Activated CD4-positive, alpha-beta memory T cell treated with anti-CD3 and anti-CD28 coated beads, Interleukin-2, amount 10 ng/mL, durations not matched to agents 7 days and 5 days (primary cell): ENCODE data around the gene TAF5L. TPM values are rescaled to one million over a fixed set of nuclear protein-coding genes. Genes with fewer than 3 reads are reported as not detected.
"Not testable (repeated sequence)": the region's sequence is repeated elsewhere in the genome, so short reads cannot be mapped to it uniquely, and the experiment has no call there.

Experiments used
- CTCF ChIA-PET: fragments of 350-600 bp; sonication (Branson Sonifier 250); formaldehyde crosslinking; loops from one replicate; lab custom pipeline; 2021; ENCODE audit warnings: antibody characterized with exemption, inconsistent platforms; lab: Charles Lee
- POLR2A ChIA-PET: fragments of 350-600 bp; sonication (Branson Sonifier 250); formaldehyde crosslinking; loops from one replicate; lab custom pipeline; 2021; ENCODE audit warnings: antibody characterized with exemption; lab: Charles Lee
- DNase-seq: peaks from one replicate; pipeline ENCODE4 v3.0.0-alpha.2; 2020
- H3K27ac Mint-ChIP-seq: one replicate; pipeline ENCODE4 v1.8.0; 2021; ENCODE audit warnings: mild to moderate bottlenecking, mixed read lengths
- H3K27me3 Mint-ChIP-seq: one replicate; pipeline ENCODE4 v1.8.0; 2021; ENCODE audit warnings: mixed read lengths
- H3K36me3 Mint-ChIP-seq: one replicate; pipeline ENCODE4 v1.8.0; 2021; ENCODE audit warnings: low read depth, mixed read lengths
- H3K4me1 Mint-ChIP-seq: one replicate; pipeline ENCODE4 v1.8.0; 2021; ENCODE audit warnings: mixed read lengths
- H3K4me3 Mint-ChIP-seq: one replicate; pipeline ENCODE4 v1.8.0; 2021; ENCODE audit warnings: mild to moderate bottlenecking, mixed read lengths
- H3K9me3 Mint-ChIP-seq: one replicate; pipeline ENCODE4 v1.8.0; 2021; ENCODE audit warnings: mixed read lengths
- total RNA-seq, 2 experiments: library from RNA; stranded (reverse); gene quantifications; one replicate each; pipeline ENCODE4 v1.2.3, GENCODE V29; 2021

Gene TAF5L
- total RNA-seq, 2 experiments from 2014 or later, result 21.0 to 23.9 TPM

- peaks cover 9% of the 10 kb centered on the region for H3K4me1 Mint-ChIP-seq
- no peaks in the 10 kb centered on the region for H3K9me3 Mint-ChIP-seq
- H3K4me3 Mint-ChIP-seq, result no peak overlapping the region
- no peak overlapping the region for H3K27ac Mint-ChIP-seq
- ChIA-PET POLR2A (interaction anchor here (1.2 kb wide), 1 partner anchor 10 kb away, joined by 6 read pairs; the partner anchor contains the start of genes TAF5L and URB2), CTCF (interaction anchor here (1.5 to 2.3 kb wide), 2 partner anchors 9 to 25 kb away, joined by 6 to 7 read pairs; no protein-coding TSS in a partner anchor)
- no peaks in the 10 kb centered on the region for H3K27me3 Mint-ChIP-seq
- no peak for DNase-seq
- peaks cover 35% of the 10 kb centered on the region for H3K36me3 Mint-ChIP-seq
Observed at GRCh38 chr1:229636042-229636441, 10.1 kb upstream of the TAF5L start.

GRCh38 chr1:229631966-229632365 is 6.0 kb upstream of the TAF5L start:
- H3K27me3 Mint-ChIP-seq, result no peaks in the 10 kb centered on the region
- peaks cover 22% of the 10 kb centered on the region for H3K4me1 Mint-ChIP-seq
- no peak overlapping the region for H3K27ac Mint-ChIP-seq
- H3K4me3 Mint-ChIP-seq, result no peak overlapping the region
- no peak for DNase-seq
- H3K36me3 Mint-ChIP-seq, result peaks cover 42% of the 10 kb centered on the region
- H3K9me3 Mint-ChIP-seq, result no peaks in the 10 kb centered on the region
- CTCF ChIA-PET, result interaction anchor here (0.7 kb wide), 1 partner anchor 30 kb away, joined by 3 read pairs; no protein-coding TSS in a partner anchor
- POLR2A ChIA-PET, result interaction anchor here (1.3 kb wide), 1 partner anchor 13 kb away, joined by 4 read pairs; no protein-coding TSS in a partner anchor

- no peak for DNase-seq
- no peak overlapping the region for H3K27ac Mint-ChIP-seq
- no peaks in the 10 kb centered on the region for H3K9me3 Mint-ChIP-seq
- H3K36me3 Mint-ChIP-seq, result peaks cover 39% of the 10 kb centered on the region
- ChIA-PET POLR2A (interaction anchor here (1.3 kb wide), 1 partner anchor 12 kb away, joined by 4 read pairs; no protein-coding TSS in a partner anchor), CTCF (interaction anchor here (0.7 kb wide), 1 partner anchor 475 kb away, joined by 3 read pairs; no protein-coding TSS in a partner anchor)
- peaks cover 28% of the 10 kb centered on the region for H3K4me1 Mint-ChIP-seq
- H3K4me3 Mint-ChIP-seq, result no peak overlapping the region
- no peaks in the 10 kb centered on the region for H3K27me3 Mint-ChIP-seq
Observed at GRCh38 chr1:229631148-229631547, 5.2 kb upstream of the TAF5L start.

- H3K27me3 Mint-ChIP-seq, result no peaks in the 10 kb centered on the region
- ChIA-PET POLR2A (no interaction called here), CTCF (interaction anchor here (0.8 kb wide), 1 partner anchor 539 kb away, joined by 4 read pairs; no protein-coding TSS in a partner anchor)
- peaks cover 24% of the 10 kb centered on the region for H3K36me3 Mint-ChIP-seq
- no peak overlapping the region for H3K27ac Mint-ChIP-seq
- DNase-seq, result no peak
- no peak overlapping the region for H3K4me3 Mint-ChIP-seq
- peaks cover 36% of the 10 kb centered on the region for H3K4me1 Mint-ChIP-seq
- no peaks in the 10 kb centered on the region for H3K9me3 Mint-ChIP-seq
Observed at GRCh38 chr1:229629261-229629660, 3.3 kb upstream of the TAF5L start.

GRCh38 chr1:229627003-229627402 is 1.1 kb upstream of the TAF5L start:
- peaks cover 25% of the 10 kb centered on the region for H3K36me3 Mint-ChIP-seq
- ChIA-PET CTCF (interaction anchor here (1.0 to 3.0 kb wide), 3 partner anchors 9 to 69 kb away, joined by 3 to 17 read pairs (median 7); partner anchors contain the start of gene ABCB10), POLR2A (interaction anchor here (1.1 to 7.1 kb wide), 4 partner anchors 7 to 119 kb away, joined by 3 to 67 read pairs (median 6); partner anchors contain the start of genes ABCB10 and NUP133)
- peak overlapping the region; percentile 93 for H3K27ac Mint-ChIP-seq
- no peaks in the 10 kb centered on the region for H3K27me3 Mint-ChIP-seq
- H3K4me1 Mint-ChIP-seq, result peaks cover 50% of the 10 kb centered on the region
- no peaks in the 10 kb centered on the region for H3K9me3 Mint-ChIP-seq
- DNase-seq, result no peak
- peak overlapping the region; percentile 97 for H3K4me3 Mint-ChIP-seq

GRCh38 chr1:229625071-229625914 is 629 bp downstream of the TAF5L start:
- peaks cover 49% of the 10 kb centered on the region for H3K4me1 Mint-ChIP-seq
- no peaks in the 10 kb centered on the region for H3K9me3 Mint-ChIP-seq
- H3K4me3 Mint-ChIP-seq, result peak overlapping the region; percentile 83
- POLR2A ChIA-PET, result interaction anchor here (1.5 to 7.1 kb wide), 4 partner anchors 9 to 117 kb away, joined by 4 to 67 read pairs (median 6); partner anchors contain the start of genes ABCB10 and NUP133
- H3K27ac Mint-ChIP-seq, result peak overlapping the region; percentile 79
- DNase-seq, result peak; percentile 47
- CTCF ChIA-PET, result interaction anchor here (3.0 kb wide), 1 partner anchor 68 kb away, joined by 17 read pairs; the partner anchor contains the start of gene ABCB10
- H3K27me3 Mint-ChIP-seq, result no peaks in the 10 kb centered on the region
- peaks cover 22% of the 10 kb centered on the region for H3K36me3 Mint-ChIP-seq

GRCh38 chr1:229624521-229625070 is 1.3 kb downstream of the TAF5L start:
- POLR2A ChIA-PET, result interaction anchor here (0.7 to 7.1 kb wide), 7 partner anchors 8 to 116 kb away, joined by 3 to 67 read pairs (median 5); partner anchors contain the start of genes ABCB10 and NUP133
- H3K36me3 Mint-ChIP-seq, result peaks cover 15% of the 10 kb centered on the region

GRCh38 chr1:229623838-229624237 is 2.1 kb downstream of the TAF5L start:
- ChIA-PET POLR2A (interaction anchor here (0.7 to 7.1 kb wide), 5 partner anchors 11 to 115 kb away, joined by 3 to 67 read pairs (median 6); partner anchors contain the start of genes ABCB10 and NUP133), CTCF (interaction anchor here (0.5 to 3.0 kb wide), 3 partner anchors 64 to 78 kb away, joined by 3 to 17 read pairs (median 3); partner anchors contain the start of gene ABCB10)
- no peaks in the 10 kb centered on the region for H3K9me3 Mint-ChIP-seq
- no peaks in the 10 kb centered on the region for H3K27me3 Mint-ChIP-seq
- peaks cover 14% of the 10 kb centered on the region for H3K36me3 Mint-ChIP-seq
- DNase-seq, result no peak
- peaks cover 58% of the 10 kb centered on the region for H3K4me1 Mint-ChIP-seq
- H3K27ac Mint-ChIP-seq, result no peak overlapping the region
- peak overlapping the region; percentile 24 for H3K4me3 Mint-ChIP-seq

More at GRCh38 chr1:229624521-229625070, 1.3 kb downstream of the TAF5L start:
- Mint-ChIP-seq H3K9me3 (no peaks in the 10 kb centered on the region), H3K4me3 (peak overlapping the region; percentile 83), H3K4me1 (peaks cover 51% of the 10 kb centered on the region), H3K27me3 (no peaks in the 10 kb centered on the region), H3K27ac (peak overlapping the region; percentile 79)
- no peak for DNase-seq
- CTCF ChIA-PET, result interaction anchor here (0.6 to 3.0 kb wide), 2 partner anchors 67 to 78 kb away, joined by 3 to 17 read pairs; partner anchors contain the start of gene ABCB10

GRCh38 chr1:229623225-229623624 is 2.7 kb downstream of the TAF5L start:
- no peaks in the 10 kb centered on the region for H3K9me3 Mint-ChIP-seq
- CTCF ChIA-PET, result interaction anchor here (0.5 to 1.4 kb wide), 2 partner anchors 38 to 64 kb away, joined by 3 read pairs; no protein-coding TSS in a partner anchor
- H3K36me3 Mint-ChIP-seq, result peaks cover 9% of the 10 kb centered on the region
- peaks cover 53% of the 10 kb centered on the region for H3K4me1 Mint-ChIP-seq
- H3K27me3 Mint-ChIP-seq, result no peaks in the 10 kb centered on the region
- POLR2A ChIA-PET, result interaction anchor here (1.7 to 7.1 kb wide), 4 partner anchors 11 to 115 kb away, joined by 4 to 67 read pairs (median 7); partner anchors contain the start of genes ABCB10 and NUP133
- H3K4me3 Mint-ChIP-seq, result no peak overlapping the region
- H3K27ac Mint-ChIP-seq, result no peak overlapping the region
- DNase-seq, result no peak

- not testable (repeated sequence) for DNase-seq, H3K9me3 Mint-ChIP-seq, H3K36me3 Mint-ChIP-seq, H3K27ac Mint-ChIP-seq, H3K4me3 Mint-ChIP-seq, H3K27me3 Mint-ChIP-seq
- ChIA-PET POLR2A (interaction anchor here (1.8 to 7.1 kb wide), 2 partner anchors 15 to 65 kb away, joined by 4 to 67 read pairs; partner anchors contain the start of gene ABCB10), CTCF (interaction anchor here (1.4 kb wide), 1 partner anchor 38 kb away, joined by 3 read pairs; no protein-coding TSS in a partner anchor)
- peaks cover 53% of the 10 kb centered on the region for H3K4me1 Mint-ChIP-seq
Observed at GRCh38 chr1:229622641-229623120, 3.2 kb downstream of the TAF5L start.

GRCh38 chr1:229621663-229622062 is 4.3 kb downstream of the TAF5L start:
- Mint-ChIP-seq H3K4me1 (peaks cover 43% of the 10 kb centered on the region), H3K9me3 (no peaks in the 10 kb centered on the region), H3K4me3 (no peak overlapping the region), H3K27me3 (no peaks in the 10 kb centered on the region), H3K27ac (no peak overlapping the region), H3K36me3 (peaks cover 9% of the 10 kb centered on the region)
- no peak for DNase-seq
- ChIA-PET CTCF (no interaction called here), POLR2A (interaction anchor here (7.1 kb wide), 1 partner anchor 64 kb away, joined by 67 read pairs; the partner anchor contains the start of gene ABCB10)

GRCh38 chr1:229620876-229621275 is 5.0 kb downstream of the TAF5L start:
- H3K9me3 Mint-ChIP-seq, result no peaks in the 10 kb centered on the region
- POLR2A ChIA-PET, result no interaction called here

More at GRCh38 chr1:229620876-229621275, 5.0 kb downstream of the TAF5L start:
- H3K4me1 Mint-ChIP-seq, result peaks cover 40% of the 10 kb centered on the region
- no peaks in the 10 kb centered on the region for H3K27me3 Mint-ChIP-seq
- H3K27ac Mint-ChIP-seq, result no peak overlapping the region
- peaks cover 9% of the 10 kb centered on the region for H3K36me3 Mint-ChIP-seq
- CTCF ChIA-PET, result no interaction called here
- no peak for DNase-seq
- H3K4me3 Mint-ChIP-seq, result no peak overlapping the region
